BE2C (cell line): ENCODE data around the gene DAAM1.

Source experiments
- DNase-seq: peaks from one replicate; pipeline ENCODE4 v3.0.0-alpha.2; 2020
- H3K27me3 ChIP-seq: fragments of 250-450 bp; sonication (Bioruptor Pico); 2 replicates; pipeline ENCODE4 v1.5.1; 2020; ENCODE audit warnings: mild to moderate bottlenecking
- H3K36me3 ChIP-seq: fragments of 250-450 bp; sonication (Bioruptor Pico); 2 replicates; pipeline ENCODE4 v1.5.1; 2020; ENCODE audit warnings: mild to moderate bottlenecking
- H3K4me1 ChIP-seq: fragments of 250-450 bp; sonication (Bioruptor Pico); 2 replicates; pipeline ENCODE4 v1.5.1; 2020
- H3K4me3 ChIP-seq: 2 replicates; pipeline ENCODE4 v1.5.1; 2011; ENCODE audit warnings: low read depth, low read length
- H3K9me3 ChIP-seq: fragments of 250-450 bp; sonication (Bioruptor Pico); 2 replicates; pipeline ENCODE4 v1.5.1; 2020
- TF ChIP-seq, protein P1 (sequence below): IDR thresholded peaks from 2 replicates; pipeline ENCODE4 v1.5.1; 2012; ENCODE audit warnings: mild to moderate bottlenecking, low read depth, low read length

The DAAM1 gene

DNA sequence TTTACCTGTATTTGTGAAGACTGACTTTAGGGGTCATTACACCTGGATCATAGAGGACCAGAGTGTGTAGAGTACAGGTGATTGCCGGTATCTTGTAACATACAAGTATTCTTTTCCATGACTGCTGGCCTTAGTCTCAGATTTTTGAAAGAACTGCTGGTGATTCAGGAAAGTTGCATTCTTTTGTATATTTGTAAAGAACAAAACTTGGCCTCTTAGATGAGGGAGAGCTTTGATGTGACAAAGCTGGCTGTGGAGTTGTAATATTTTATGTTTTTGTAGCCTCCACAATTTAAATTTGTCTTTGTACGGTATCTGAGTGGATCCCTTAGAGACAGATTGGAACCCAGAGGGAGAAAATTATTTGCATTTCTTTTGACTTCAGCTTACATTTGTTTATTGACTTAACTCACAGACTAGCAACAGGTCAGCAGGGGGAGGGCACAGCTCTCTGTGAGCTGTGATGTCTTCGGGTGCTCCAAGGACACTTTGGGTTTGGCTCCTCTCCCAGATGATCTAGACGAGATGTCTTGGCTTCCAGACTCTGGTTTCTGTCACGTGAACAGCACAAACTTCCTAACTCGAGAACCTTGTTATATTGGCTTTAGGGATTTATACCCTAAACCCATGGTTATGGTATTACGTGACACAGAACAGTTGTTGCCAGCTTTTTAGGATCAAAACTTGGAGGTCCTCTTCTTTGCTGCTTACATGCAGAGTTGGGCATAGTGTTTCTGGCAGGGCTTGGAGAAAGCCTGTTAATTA lies 65.9 kb downstream of the DAAM1 start:
- no peaks in the 10 kb centered on the region for H3K36me3 ChIP-seq
- 0 out of 2 replicates have a peak, but pooled peaks cover 5% of the 10 kb centered on the region for H3K4me1 ChIP-seq
- DNase-seq: peak; percentile 8
- TF ChIP-seq, protein P1, sequence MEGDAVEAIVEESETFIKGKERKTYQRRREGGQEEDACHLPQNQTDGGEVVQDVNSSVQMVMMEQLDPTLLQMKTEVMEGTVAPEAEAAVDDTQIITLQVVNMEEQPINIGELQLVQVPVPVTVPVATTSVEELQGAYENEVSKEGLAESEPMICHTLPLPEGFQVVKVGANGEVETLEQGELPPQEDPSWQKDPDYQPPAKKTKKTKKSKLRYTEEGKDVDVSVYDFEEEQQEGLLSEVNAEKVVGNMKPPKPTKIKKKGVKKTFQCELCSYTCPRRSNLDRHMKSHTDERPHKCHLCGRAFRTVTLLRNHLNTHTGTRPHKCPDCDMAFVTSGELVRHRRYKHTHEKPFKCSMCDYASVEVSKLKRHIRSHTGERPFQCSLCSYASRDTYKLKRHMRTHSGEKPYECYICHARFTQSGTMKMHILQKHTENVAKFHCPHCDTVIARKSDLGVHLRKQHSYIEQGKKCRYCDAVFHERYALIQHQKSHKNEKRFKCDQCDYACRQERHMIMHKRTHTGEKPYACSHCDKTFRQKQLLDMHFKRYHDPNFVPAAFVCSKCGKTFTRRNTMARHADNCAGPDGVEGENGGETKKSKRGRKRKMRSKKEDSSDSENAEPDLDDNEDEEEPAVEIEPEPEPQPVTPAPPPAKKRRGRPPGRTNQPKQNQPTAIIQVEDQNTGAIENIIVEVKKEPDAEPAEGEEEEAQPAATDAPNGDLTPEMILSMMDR: no peak
- no peak overlapping the region for H3K4me3 ChIP-seq
- H3K9me3 ChIP-seq: no peaks in the 10 kb centered on the region
- H3K27me3 ChIP-seq: no peaks in the 10 kb centered on the region

DNA sequence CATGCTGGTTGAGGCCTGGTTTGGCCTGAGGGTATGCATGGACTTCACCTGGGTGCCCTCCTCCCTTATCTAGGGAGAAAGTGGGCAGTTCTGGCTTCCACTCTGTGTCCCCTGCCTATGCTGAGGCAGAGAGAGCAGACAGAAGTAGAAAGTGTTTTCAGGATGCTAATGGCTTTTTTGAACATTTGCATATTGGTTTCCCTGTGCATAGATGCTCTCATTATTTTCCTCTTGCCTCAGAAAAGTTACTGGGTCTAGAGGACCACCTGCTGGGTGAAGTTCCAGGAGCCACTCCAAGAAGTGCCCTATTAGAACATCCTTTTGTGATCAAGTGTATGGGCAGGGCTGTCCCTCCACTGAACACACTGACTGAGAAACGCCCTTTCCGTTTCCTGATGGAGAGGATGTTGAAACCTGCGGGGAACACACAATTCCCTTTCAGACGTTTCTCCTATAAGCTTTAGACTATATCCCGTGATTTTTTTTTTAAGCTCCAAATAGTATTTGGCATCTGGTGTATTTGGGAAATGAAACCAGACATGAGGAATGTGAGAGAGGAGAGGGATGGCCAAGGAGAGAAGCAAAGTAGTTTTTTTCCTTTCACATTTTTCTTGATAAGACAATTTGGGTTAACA lies 66.6 kb downstream of the DAAM1 start:
- no peaks in the 10 kb centered on the region for H3K27me3 ChIP-seq
- DNase-seq: peak; percentile 17
- H3K36me3 ChIP-seq: no peaks in the 10 kb centered on the region
- no peaks in the 10 kb centered on the region for H3K9me3 ChIP-seq
- 0 out of 2 replicates have a peak, but pooled peaks cover 5% of the 10 kb centered on the region for H3K4me1 ChIP-seq
- no peak overlapping the region for H3K4me3 ChIP-seq
- TF ChIP-seq, protein P1: no peak

DNA sequence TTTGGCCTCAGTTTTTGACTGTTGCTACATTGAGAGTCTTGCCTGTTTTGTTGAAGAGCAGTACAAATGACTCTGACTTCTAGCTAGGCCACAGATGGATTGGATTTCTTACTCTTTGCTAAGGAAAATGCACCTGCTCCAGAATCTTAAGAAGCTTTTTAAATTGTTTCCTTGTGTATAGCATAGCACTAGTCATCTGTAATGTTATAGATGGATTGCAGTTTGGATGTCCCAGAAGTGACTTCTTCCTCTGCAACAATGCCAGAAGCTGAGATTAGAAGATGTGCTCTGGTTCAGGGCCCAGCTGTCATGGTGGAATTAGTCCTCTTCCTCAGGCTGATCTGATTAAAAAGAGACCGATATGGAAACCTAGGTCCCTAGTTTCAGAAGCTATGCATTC lies 67.9 kb downstream of the DAAM1 start:
- no peak for DNase-seq
- H3K36me3 ChIP-seq: no peaks in the 10 kb centered on the region
- no peaks in the 10 kb centered on the region for H3K9me3 ChIP-seq
- TF ChIP-seq, protein P1: no peak
- H3K4me1 ChIP-seq: 0 out of 2 replicates have a peak, but pooled peaks cover 5% of the 10 kb centered on the region
- no peak overlapping the region for H3K4me3 ChIP-seq
- H3K27me3 ChIP-seq: no peaks in the 10 kb centered on the region

DNA sequence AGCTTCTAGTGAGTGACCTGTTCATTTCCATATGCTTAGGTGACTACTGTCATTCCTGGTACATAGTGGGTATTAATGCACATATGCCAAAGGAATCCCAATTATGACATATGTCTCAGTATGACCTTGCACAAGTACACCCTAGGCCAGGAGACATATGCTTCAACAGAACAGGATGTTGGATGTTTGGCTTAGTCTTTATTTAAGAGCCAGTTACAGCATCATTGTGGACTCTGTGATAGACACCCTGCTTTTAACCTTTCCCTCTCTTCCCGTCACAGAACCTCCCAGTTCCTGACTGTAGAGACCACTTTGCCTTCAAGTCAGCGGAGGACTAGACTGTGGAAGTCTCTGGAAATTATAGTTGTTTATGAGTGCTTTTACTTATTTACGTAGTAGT lies 72.9 kb downstream of the DAAM1 start:
- Histone ChIP-seq H3K4me3 (no peak overlapping the region), H3K36me3 (no peaks in the 10 kb centered on the region), H3K9me3 (no peaks in the 10 kb centered on the region), H3K4me1 (no peaks in the 10 kb centered on the region), H3K27me3 (no peaks in the 10 kb centered on the region)
- TF ChIP-seq, protein P1: no peak
- DNase-seq: no peak

DNA sequence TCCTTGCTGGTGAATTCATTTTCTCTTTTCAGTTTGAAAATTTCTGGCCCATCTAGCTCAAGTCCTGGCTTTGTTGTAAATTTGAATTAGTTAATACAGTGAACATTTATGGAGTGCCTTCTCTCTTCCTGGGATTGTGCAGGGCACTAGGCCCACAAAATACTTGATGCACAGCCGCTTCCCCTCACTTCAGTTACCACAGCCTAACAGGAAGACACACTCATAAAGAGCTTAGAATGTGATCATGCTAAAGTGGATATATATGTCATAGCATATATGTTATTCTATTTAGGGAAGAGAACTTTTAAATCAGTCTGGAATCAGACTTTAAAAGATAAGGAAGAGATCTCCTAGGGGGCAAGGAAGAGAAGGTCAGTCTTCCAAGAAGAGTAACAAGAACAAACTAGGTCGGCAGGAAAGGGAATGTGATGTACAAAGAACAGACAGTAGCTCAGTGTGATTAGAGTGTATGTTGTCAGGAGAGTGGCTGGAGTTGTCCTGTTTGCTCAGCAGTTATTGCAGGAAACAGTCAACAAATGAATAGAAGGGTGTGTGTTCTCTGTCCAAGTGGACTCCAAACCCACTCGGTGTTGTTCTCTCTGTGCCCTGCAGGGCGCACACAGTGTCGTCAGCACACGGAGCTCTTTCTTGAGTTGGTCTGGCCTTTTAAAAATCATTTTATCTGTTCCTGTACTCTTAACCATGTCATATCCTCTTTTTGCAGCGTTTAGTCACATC lies 74.4 kb downstream of the DAAM1 start:
- H3K36me3 ChIP-seq: no peaks in the 10 kb centered on the region
- no peak for DNase-seq
- no peak overlapping the region for H3K4me3 ChIP-seq
- no peaks in the 10 kb centered on the region for H3K27me3 ChIP-seq
- H3K9me3 ChIP-seq: no peaks in the 10 kb centered on the region
- TF ChIP-seq, protein P1: peak; percentile 23; the same call in 1 of the 2 replicates
- no peaks in the 10 kb centered on the region for H3K4me1 ChIP-seq
